ENCODE results near the gene UBAC2. TPM values are rescaled to one million over a fixed set of nuclear protein-coding genes. Genes with fewer than 3 reads are reported as not detected.

The UBAC2 gene
- polyA plus RNA-seq, 6 donors from 2014 or later: 107 to 132 (median 115) TPM

DNA sequence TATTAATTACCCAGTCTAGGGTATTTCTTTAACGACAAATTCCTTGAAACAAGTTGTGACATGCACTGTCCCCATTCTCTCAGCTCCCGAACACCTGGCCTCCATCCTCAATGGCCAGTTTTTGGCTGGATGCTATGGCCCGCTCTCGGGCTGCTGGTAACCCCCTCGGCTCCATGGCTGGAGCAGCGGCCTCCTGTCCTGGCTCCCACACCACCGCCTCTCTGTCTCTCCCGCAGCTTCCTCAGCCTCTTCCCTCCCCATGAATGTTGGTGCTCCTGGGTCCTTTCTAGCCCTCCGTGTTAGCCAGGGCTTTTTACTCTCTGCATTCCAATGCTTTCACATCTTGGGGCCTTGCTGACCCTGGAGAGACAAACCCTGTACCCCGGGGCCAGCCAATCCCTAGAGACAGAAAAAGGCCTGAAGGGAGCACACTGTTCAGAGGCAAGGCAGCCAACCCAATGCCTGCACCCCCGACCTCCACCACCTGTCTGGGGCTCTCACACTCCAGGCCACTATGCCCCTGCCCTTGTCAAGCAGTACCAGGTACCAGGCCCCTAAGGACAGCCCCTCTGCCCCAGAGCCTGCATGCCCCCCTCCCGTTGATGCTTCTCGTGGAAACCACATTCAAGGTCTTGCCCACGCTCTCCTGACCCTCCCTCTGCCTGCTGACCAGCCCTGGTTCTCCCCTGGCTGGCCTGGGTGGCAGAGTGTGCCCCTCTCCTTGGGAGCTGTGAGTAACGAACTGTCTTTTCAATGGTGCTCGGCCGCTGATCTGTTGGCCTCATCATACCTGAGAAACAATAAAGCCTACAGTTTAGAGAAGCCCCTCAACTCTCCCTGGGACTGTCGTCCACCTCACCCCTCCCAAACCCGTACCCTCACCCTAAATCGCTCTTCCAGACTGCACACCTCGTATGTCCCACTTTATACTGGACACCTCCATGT, 193.4 kb downstream of the UBAC2 start:
- no peak for ATAC-seq (ENCODE audit: low read depth in 2 of 2)
- peak overlapping the region in 1 of 8 donors; percentile 60 for H3K4me3 Mint-ChIP-seq
- DNase-seq: no peak
- peak overlapping the region in 4 of 6 donors; percentile 73 to 97 (median 78) for H3K27ac Mint-ChIP-seq
- no peaks in the 10 kb centered on the region for H3K36me3 Mint-ChIP-seq
- H3K9me3 Mint-ChIP-seq: no peaks in the 10 kb centered on the region
- peaks cover 18 to 29% (median 25%) of the 10 kb centered on the region in 3 donors for H3K4me1 Mint-ChIP-seq
- H3K27me3 Mint-ChIP-seq: peaks cover 0 to 1% (median 0%) of the 10 kb centered on the region in 3 donors

DNA sequence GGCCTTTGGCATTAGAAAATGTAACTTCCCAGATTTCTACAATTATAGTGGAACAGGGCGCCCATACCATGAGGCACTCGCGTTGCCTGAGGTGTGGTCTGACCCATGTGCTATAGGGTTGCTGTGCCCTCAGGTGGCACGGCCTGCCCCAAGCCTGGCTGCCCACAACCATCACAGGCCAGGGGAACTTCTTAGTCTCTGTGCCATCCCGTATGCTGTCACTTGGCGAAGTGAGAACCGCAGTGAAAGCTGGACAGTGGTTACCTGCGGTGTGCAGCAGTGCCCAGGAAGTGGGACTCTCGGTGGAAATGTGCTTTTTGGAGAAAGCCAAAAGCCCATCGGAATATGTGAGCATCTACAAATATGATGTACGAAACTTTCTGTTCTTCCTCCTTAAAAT, 194.8 kb downstream of the UBAC2 start:
- Mint-ChIP-seq H3K4me1 (peaks cover 18 to 31% (median 27%) of the 10 kb centered on the region in 3 donors), H3K4me3 (no peak overlapping the region)

DNA sequence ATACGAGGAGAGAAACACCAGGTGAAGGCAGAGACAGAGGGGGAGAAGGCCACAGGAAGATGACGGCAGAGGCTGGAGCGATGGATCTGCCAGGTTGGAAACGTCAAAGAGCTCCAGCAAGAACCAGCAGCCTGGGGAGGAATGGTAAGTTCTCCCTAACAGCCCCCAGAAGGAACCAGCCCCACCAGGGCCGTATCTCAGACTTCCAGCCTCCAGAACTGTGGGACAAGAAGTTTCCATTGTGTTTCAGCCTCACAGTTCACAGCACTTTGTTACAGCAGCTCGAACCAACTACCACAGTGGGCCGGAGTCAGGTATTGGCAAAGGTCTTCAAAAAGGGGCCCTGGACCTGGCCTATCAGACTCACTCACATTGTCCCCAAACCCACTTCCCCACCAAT, 195.8 kb downstream of the UBAC2 start:
- Mint-ChIP-seq H3K4me3 (no peak overlapping the region), H3K27ac (peak overlapping the region in 2 of 6 donors; percentile 2 to 58), H3K9me3 (no peaks in the 10 kb centered on the region), H3K4me1 (peaks cover 16 to 31% (median 27%) of the 10 kb centered on the region in 3 donors), H3K36me3 (no peaks in the 10 kb centered on the region), H3K27me3 (peaks cover 0 to 9% (median 0%) of the 10 kb centered on the region in 3 donors)
- DNase-seq (no peak), ATAC-seq (ENCODE audit: low read depth in 2 of 2) (no peak)

More for the DNA sequence above, 194.8 kb downstream of the UBAC2 start:
- Mint-ChIP-seq H3K27me3 (peaks cover 0 to 9% (median 0%) of the 10 kb centered on the region in 3 donors), H3K9me3 (no peaks in the 10 kb centered on the region), H3K36me3 (no peaks in the 10 kb centered on the region), H3K27ac (peak overlapping the region in 3 of 6 donors; percentile 21 to 97 (median 61))
- ATAC-seq (ENCODE audit: low read depth in 2 of 2): no peak
- no peak for DNase-seq

- Mint-ChIP-seq H3K9me3 (peaks cover 0 to 3% (median 0%) of the 10 kb centered on the region in 7 donors), H3K27ac (no peak overlapping the region), H3K36me3 (no peaks in the 10 kb centered on the region), H3K27me3 (peaks cover 0 to 9% (median 0%) of the 10 kb centered on the region in 3 donors), H3K4me3 (no peak overlapping the region), H3K4me1 (peaks cover 10 to 28% (median 27%) of the 10 kb centered on the region in 3 donors)
- ATAC-seq (ENCODE audit: low read depth in 2 of 2) (no peak), DNase-seq (no peak)
Measured at GRCh38 chr13:99398071-99398470, 197.4 kb downstream of the UBAC2 start.

GRCh38 chr13:99398916-99399622, 198.4 kb downstream of the UBAC2 start:
- Mint-ChIP-seq H3K27ac (peak overlapping the region in 2 of 6 donors; percentile 45 to 52), H3K4me1 (peaks cover 6 to 27% (median 19%) of the 10 kb centered on the region in 3 donors), H3K36me3 (no peaks in the 10 kb centered on the region), H3K27me3 (peaks cover 0 to 9% (median 0%) of the 10 kb centered on the region in 3 donors), H3K9me3 (peaks cover 0 to 3% (median 0%) of the 10 kb centered on the region in 7 donors), H3K4me3 (no peak overlapping the region)
- DNase-seq (no peak), ATAC-seq (ENCODE audit: low read depth in 2 of 2) (no peak)

DNA sequence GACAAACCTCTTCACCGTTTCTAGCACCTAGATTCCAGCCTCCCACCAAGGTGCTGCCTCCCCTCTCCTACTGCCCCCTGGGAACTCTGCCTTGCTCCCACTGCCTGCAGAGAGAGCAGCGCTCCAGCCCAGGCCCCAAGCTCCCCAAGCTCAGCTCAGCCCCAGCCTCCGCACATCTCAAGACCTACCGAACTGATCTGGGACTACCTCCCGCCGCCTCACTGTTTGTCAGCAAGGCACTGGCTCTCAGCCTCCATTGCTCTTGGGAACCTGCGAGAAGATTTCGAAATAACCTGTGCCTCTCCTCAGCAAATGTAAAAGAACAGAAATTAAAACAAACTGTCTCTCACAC, 198.9 kb downstream of the UBAC2 start:
- H3K4me1 Mint-ChIP-seq: peaks cover 6 to 24% (median 15%) of the 10 kb centered on the region in 3 donors
- DNase-seq (no peak), ATAC-seq (ENCODE audit: low read depth in 2 of 2) (no peak)
- no peak overlapping the region for H3K4me3 Mint-ChIP-seq
- H3K27ac Mint-ChIP-seq: peak overlapping the region in 3 of 6 donors; percentile 15 to 45 (median 20)
- H3K9me3 Mint-ChIP-seq: peaks cover 0 to 3% (median 0%) of the 10 kb centered on the region in 7 donors
- H3K36me3 Mint-ChIP-seq: no peaks in the 10 kb centered on the region
- H3K27me3 Mint-ChIP-seq: peaks cover 0 to 9% (median 0%) of the 10 kb centered on the region in 3 donors

- H3K9me3 Mint-ChIP-seq: peaks cover 0 to 3% (median 0%) of the 10 kb centered on the region in 7 donors
Measured at GRCh38 chr13:99403458-99403971, 202.9 kb downstream of the UBAC2 start.

GRCh38 chr13:99404005-99404755, 203.5 kb downstream of the UBAC2 start:
- H3K27me3 Mint-ChIP-seq: peaks cover 0 to 6% (median 0%) of the 10 kb centered on the region in 3 donors
- no peaks in the 10 kb centered on the region for H3K36me3 Mint-ChIP-seq
- no peak for ATAC-seq (ENCODE audit: low read depth in 2 of 2)
- H3K27ac Mint-ChIP-seq: peak overlapping the region in 1 of 6 donors; percentile 47
- H3K4me3 Mint-ChIP-seq: no peak overlapping the region
- H3K4me1 Mint-ChIP-seq: peaks cover 10 to 20% (median 19%) of the 10 kb centered on the region in 3 donors
- H3K9me3 Mint-ChIP-seq: peaks cover 0 to 3% (median 0%) of the 10 kb centered on the region in 7 donors
- no peak for DNase-seq

More at GRCh38 chr13:99403458-99403971, 202.9 kb downstream of the UBAC2 start:
- Mint-ChIP-seq H3K27ac (peak overlapping the region in 2 of 6 donors; percentile 7 to 47), H3K4me1 (peaks cover 12 to 27% (median 19%) of the 10 kb centered on the region in 3 donors), H3K4me3 (no peak overlapping the region), H3K36me3 (no peaks in the 10 kb centered on the region), H3K27me3 (peaks cover 0 to 9% (median 0%) of the 10 kb centered on the region in 3 donors)
- ATAC-seq (ENCODE audit: low read depth in 2 of 2) (no peak), DNase-seq (no peak)

GRCh38 chr13:99405966-99406365, 205.3 kb downstream of the UBAC2 start:
- no peaks in the 10 kb centered on the region for H3K36me3 Mint-ChIP-seq
- peak overlapping the region in 1 of 8 donors; percentile 75 for H3K4me3 Mint-ChIP-seq
- H3K27me3 Mint-ChIP-seq: no peaks in the 10 kb centered on the region
- peaks cover 0 to 3% (median 0%) of the 10 kb centered on the region in 7 donors for H3K9me3 Mint-ChIP-seq
- peaks cover 12 to 22% (median 12%) of the 10 kb centered on the region in 3 donors for H3K4me1 Mint-ChIP-seq
- ATAC-seq (ENCODE audit: low read depth in 2 of 2) (no peak), DNase-seq (no peak)
- peak overlapping the region in 1 of 6 donors; percentile 63 for H3K27ac Mint-ChIP-seq

DNA sequence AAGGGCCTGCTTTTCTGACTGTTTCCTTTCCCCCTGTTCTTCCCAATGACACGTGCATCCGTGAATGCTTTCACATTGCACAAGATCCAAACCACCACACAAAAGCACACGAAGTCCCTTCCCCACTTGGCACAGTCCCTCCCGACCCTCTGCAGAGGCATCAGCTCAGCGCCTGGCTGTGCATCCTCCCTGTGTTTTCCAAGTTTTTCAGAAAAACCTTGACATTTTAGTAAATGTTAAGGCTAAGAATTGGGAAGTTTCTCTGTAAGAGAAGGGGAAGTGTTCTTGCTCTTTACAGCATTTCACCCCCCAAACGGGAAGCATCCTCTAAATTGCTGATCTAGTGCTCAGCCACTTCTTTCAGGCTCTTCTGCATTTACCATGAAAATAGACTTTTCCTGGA, 206.1 kb downstream of the UBAC2 start:
- no peak for DNase-seq
- H3K27ac Mint-ChIP-seq: peak overlapping the region in 3 of 6 donors; percentile 0 to 82 (median 22)
- H3K36me3 Mint-ChIP-seq: no peaks in the 10 kb centered on the region
- H3K27me3 Mint-ChIP-seq: no peaks in the 10 kb centered on the region
- ATAC-seq (ENCODE audit: low read depth in 2 of 2): peak in 1 of 2 donors; percentile 37
- peak overlapping the region in 7 of 8 donors; percentile 2 to 86 (median 74) for H3K4me3 Mint-ChIP-seq
- peaks cover 0 to 3% (median 0%) of the 10 kb centered on the region in 7 donors for H3K9me3 Mint-ChIP-seq
- peaks cover 12 to 22% (median 12%) of the 10 kb centered on the region in 3 donors for H3K4me1 Mint-ChIP-seq

GRCh38 chr13:99407906-99408702, 207.4 kb downstream of the UBAC2 start:
- H3K27ac Mint-ChIP-seq: peak overlapping the region in 1 of 6 donors; percentile 37
- H3K9me3 Mint-ChIP-seq: peaks cover 0 to 4% (median 0%) of the 10 kb centered on the region in 7 donors
- no peaks in the 10 kb centered on the region for H3K36me3 Mint-ChIP-seq
- ATAC-seq (ENCODE audit: low read depth in 2 of 2): no peak
- no peaks in the 10 kb centered on the region for H3K27me3 Mint-ChIP-seq
- H3K4me3 Mint-ChIP-seq: no peak overlapping the region
- peaks cover 12 to 22% (median 12%) of the 10 kb centered on the region in 3 donors for H3K4me1 Mint-ChIP-seq
- DNase-seq: no peak

GRCh38 chr13:99408703-99409000, 208.0 kb downstream of the UBAC2 start:
- Mint-ChIP-seq H3K4me3 (no peak overlapping the region), H3K4me1 (peaks cover 12 to 22% (median 12%) of the 10 kb centered on the region in 3 donors), H3K9me3 (peaks cover 0 to 4% (median 0%) of the 10 kb centered on the region in 7 donors), H3K36me3 (no peaks in the 10 kb centered on the region), H3K27ac (no peak overlapping the region), H3K27me3 (no peaks in the 10 kb centered on the region)
- ATAC-seq (ENCODE audit: low read depth in 2 of 2): no peak
- no peak for DNase-seq

All from naive B cell (primary cell).